AG04450 (cell line): ENCODE data around the gene SBF1. TPM values are rescaled to one million over a fixed set of nuclear protein-coding genes. Genes with fewer than 3 reads are reported as not detected.

Experiments used
- CTCF ChIA-PET: fragments of 300-600, 350-600 bp; formaldehyde crosslinking; extraction: SDS; loops from one replicate; lab custom pipeline; 2022; ENCODE audit warnings: antibody characterized with exemption, inconsistent platforms; lab: Charles Lee
- POLR2A ChIA-PET: fragments of 350-600 bp; formaldehyde crosslinking; extraction: SDS; loops from one replicate; lab custom pipeline; 2021; ENCODE audit warnings: antibody characterized with exemption, inconsistent platforms; lab: Yijun Ruan, JAX
- DNase-seq: peaks from one replicate; pipeline ENCODE4 v3.0.0-alpha.2; 2011; ENCODE audit warnings: low read depth, low spot score
- H3K27ac ChIP-seq: one replicate; pipeline ENCODE4 v1.5.1; 2012; ENCODE audit warnings: low read depth, low read length, control low read depth
- H3K27me3 ChIP-seq: one replicate; pipeline ENCODE4 v1.6.0; 2012; ENCODE audit warnings: low read length; ENCODE audit not compliant: control insufficient read depth, insufficient read depth
- H3K4me3 ChIP-seq: 2 replicates; pipeline ENCODE4 v1.5.1; 2011; ENCODE audit warnings: mild to moderate bottlenecking, low read depth, low read length, control low read depth
- H3K9me3 ChIP-seq: 2 replicates; pipeline ENCODE4 v1.5.1; 2012; ENCODE audit warnings: low read length; ENCODE audit not compliant: control insufficient read depth, insufficient read depth
- polyA plus RNA-seq: library from polyadenylated mRNA; depleted of rRNA; stranded (reverse); fragments of >200 nt; gene quantifications from 2 replicates; pipeline ENCODE4 v1.2.3, GENCODE V29; 2011
- TF ChIP-seq, protein P1 (sequence below): IDR thresholded peaks from 2 replicates; pipeline ENCODE4 v1.5.1; 2011; ENCODE audit warnings: low read depth, low read length, control low read depth, inconsistent platforms

SBF1 gene
- polyA plus RNA-seq, 1 experiment, result 16.4 TPM

- no peaks in the 10 kb centered on the region; the same call in 1 of the 2 replicates for H3K9me3 ChIP-seq
- no peak overlapping the region for H3K4me3 ChIP-seq
- no peak for DNase-seq
- ChIA-PET POLR2A (no interaction called here), CTCF (no interaction called here)
- TF ChIP-seq, protein P1, sequence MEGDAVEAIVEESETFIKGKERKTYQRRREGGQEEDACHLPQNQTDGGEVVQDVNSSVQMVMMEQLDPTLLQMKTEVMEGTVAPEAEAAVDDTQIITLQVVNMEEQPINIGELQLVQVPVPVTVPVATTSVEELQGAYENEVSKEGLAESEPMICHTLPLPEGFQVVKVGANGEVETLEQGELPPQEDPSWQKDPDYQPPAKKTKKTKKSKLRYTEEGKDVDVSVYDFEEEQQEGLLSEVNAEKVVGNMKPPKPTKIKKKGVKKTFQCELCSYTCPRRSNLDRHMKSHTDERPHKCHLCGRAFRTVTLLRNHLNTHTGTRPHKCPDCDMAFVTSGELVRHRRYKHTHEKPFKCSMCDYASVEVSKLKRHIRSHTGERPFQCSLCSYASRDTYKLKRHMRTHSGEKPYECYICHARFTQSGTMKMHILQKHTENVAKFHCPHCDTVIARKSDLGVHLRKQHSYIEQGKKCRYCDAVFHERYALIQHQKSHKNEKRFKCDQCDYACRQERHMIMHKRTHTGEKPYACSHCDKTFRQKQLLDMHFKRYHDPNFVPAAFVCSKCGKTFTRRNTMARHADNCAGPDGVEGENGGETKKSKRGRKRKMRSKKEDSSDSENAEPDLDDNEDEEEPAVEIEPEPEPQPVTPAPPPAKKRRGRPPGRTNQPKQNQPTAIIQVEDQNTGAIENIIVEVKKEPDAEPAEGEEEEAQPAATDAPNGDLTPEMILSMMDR, result no peak
- H3K27me3 ChIP-seq, result no peaks in the 10 kb centered on the region
- no peak overlapping the region for H3K27ac ChIP-seq
Observed at GRCh38 chr22:50471962-50472361, 2.9 kb downstream of the SBF1 start.

DNA sequence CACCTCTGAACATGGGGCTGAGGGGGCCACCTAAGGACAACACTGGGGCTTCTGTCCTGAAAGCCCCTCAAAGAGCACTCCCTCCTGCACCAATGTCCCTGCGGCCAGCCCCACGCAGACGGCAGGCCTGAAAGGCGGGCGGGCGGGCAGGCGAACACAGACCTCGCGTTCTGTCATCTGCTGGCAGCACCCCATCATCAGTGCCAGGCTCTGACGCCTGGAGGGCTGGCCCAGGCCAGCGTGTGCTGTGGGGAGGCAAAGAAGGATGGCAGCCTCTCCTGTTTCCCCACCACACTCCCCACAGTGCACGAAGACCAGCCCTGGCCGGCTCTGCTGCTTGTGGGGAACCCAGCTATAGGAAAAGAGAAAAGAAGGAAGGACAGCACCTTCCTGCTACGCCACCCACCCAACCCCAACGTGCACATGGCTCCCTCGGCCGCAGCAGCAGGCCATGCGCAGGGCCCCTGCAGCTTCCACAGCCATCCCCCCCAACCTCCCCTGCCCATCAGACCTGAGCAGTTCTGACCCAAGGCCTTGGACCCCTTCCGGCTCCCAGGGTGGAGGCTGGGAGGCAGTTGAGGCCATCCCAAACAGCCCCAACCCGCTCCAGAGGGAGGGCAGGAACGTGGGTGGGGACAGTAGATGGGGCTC lies 3.5 kb downstream of the SBF1 start:
- POLR2A ChIA-PET, result no interaction called here
- CTCF ChIA-PET, result interaction anchor here (1.7 kb wide), 1 partner anchor 54 kb away, joined by 4 read pairs; the partner anchor contains the start of gene SCO2
- no peak for DNase-seq
- Histone ChIP-seq H3K27me3 (no peaks in the 10 kb centered on the region), H3K9me3 (no peaks in the 10 kb centered on the region; the same call in 1 of the 2 replicates), H3K27ac (no peak overlapping the region), H3K4me3 (no peak overlapping the region)
- TF ChIP-seq, protein P1, result no peak

- Histone ChIP-seq H3K27ac (no peak overlapping the region), H3K9me3 (no peaks in the 10 kb centered on the region; the same call in 1 of the 2 replicates), H3K27me3 (no peaks in the 10 kb centered on the region), H3K4me3 (no peak overlapping the region)
- ChIA-PET POLR2A (no interaction called here), CTCF (interaction anchor here (1.7 kb wide), 1 partner anchor 55 kb away, joined by 4 read pairs; the partner anchor contains the start of gene SCO2)
- TF ChIP-seq, protein P1, result no peak
- no peak for DNase-seq
Observed at GRCh38 chr22:50470491-50470890, 4.3 kb downstream of the SBF1 start.

DNA sequence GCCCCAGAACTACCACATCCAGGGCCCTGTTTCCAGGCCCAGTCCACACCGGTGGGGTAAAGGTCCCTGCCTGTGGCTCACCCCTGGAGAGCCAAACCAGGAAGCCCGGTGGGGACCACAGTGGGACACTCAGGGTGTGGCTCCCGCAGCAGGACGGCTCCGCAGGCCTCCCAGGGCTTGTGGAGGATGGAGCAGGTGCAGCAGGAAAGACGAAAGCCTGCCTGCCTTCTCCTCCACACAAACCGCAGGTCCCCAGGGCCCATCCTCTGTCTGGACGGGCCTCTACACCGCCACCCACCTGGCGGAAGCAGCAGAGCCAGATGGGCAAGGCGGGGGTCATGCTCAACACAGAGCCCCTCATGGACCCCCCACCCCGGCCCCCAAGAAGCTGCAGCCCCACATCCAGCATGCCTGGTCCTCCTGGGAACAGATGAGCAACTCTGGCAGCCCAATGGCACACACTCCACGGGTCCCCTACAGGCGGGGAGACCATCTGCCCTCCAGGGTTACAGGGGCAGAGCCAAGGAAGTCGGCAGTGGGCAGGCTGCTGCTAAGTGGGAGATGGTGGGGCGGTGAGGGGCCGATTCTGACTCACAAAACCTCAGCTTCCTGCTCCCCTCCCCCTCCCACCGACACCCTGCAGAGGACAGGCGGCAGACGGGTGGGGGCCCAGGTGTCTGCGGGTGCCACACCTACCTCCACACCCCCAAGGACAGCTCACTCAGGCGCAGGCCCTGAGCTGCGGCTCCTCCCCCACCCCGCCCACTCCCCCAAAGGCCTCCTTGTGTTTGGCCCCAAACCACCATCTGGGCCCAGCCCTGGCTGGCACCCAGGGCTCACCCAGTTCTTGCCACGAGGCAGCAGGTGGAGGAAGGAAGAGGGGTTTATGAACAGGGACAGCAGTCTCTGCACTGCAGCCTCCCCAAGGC lies 5.2 kb downstream of the SBF1 start:
- no peaks in the 10 kb centered on the region; the same call in 1 of the 2 replicates for H3K9me3 ChIP-seq
- no peak overlapping the region for H3K27ac ChIP-seq
- no peak overlapping the region for H3K4me3 ChIP-seq
- POLR2A ChIA-PET, result no interaction called here
- no peak for DNase-seq
- CTCF ChIA-PET, result interaction anchor here (1.7 kb wide), 1 partner anchor 56 kb away, joined by 4 read pairs; the partner anchor contains the start of gene SCO2
- TF ChIP-seq, protein P1, result no peak
- no peaks in the 10 kb centered on the region for H3K27me3 ChIP-seq
